ENCODE measurements around the gene OSGIN1.

DNA sequence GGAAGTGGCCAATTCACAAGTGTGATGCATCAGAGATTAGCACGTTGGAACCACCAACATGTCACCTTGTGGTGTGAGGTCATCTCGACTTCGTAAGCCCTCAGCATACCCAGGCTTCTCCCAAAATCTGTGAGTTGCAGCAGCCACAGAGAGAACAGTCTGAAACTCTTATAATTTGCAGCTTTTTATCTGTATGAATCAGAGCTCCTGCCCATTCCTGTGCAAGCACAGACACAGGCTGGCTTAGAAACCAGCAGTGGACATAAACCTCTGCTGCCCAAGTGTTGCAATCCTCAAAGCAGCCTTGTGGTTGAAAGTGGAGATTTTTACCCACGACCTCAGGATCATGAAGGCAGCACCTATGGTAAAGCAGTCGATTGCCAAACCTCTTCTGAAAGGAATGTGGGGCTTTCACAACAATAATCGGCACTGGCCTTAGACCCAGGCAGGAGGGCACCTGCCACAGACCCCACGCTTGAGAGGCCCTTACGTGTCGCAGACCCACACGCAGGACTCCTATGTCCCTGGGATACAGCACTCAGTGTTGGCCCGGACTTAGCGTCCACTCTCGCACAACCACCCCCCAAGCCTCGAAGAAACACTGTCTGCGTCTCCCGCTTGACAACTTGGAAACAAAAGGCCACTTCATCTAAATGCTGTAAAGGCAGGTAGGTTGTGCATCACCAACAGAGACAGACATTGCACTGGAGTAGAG lies 24.5 kb upstream of the OSGIN1 start:
- TF ChIP-seq, protein P1, sequence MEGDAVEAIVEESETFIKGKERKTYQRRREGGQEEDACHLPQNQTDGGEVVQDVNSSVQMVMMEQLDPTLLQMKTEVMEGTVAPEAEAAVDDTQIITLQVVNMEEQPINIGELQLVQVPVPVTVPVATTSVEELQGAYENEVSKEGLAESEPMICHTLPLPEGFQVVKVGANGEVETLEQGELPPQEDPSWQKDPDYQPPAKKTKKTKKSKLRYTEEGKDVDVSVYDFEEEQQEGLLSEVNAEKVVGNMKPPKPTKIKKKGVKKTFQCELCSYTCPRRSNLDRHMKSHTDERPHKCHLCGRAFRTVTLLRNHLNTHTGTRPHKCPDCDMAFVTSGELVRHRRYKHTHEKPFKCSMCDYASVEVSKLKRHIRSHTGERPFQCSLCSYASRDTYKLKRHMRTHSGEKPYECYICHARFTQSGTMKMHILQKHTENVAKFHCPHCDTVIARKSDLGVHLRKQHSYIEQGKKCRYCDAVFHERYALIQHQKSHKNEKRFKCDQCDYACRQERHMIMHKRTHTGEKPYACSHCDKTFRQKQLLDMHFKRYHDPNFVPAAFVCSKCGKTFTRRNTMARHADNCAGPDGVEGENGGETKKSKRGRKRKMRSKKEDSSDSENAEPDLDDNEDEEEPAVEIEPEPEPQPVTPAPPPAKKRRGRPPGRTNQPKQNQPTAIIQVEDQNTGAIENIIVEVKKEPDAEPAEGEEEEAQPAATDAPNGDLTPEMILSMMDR (IDR thresholded peaks at IDR 0.05) = no peak
- no peak for TF ChIP-seq POLR2A (IDR thresholded peaks at IDR 0.05)

Data from stomach (tissue), 4 donors.